ENCODE data around the gene PRRT1B. TPM values are rescaled to one million over a fixed set of nuclear protein-coding genes. Genes with fewer than 3 reads are reported as not detected.
A peak's percentile ranks its signal among the peaks of the same experiment; 100 is the strongest.

Gene PRRT1B
- total RNA-seq, 1 experiment from 2014 or later, result not detected

GRCh38 chr9:131521822-131522221 is 23.5 kb upstream of the PRRT1B start:
- no peak for DNase-seq (ENCODE audit: extremely low read depth, low read depth)

DNA sequence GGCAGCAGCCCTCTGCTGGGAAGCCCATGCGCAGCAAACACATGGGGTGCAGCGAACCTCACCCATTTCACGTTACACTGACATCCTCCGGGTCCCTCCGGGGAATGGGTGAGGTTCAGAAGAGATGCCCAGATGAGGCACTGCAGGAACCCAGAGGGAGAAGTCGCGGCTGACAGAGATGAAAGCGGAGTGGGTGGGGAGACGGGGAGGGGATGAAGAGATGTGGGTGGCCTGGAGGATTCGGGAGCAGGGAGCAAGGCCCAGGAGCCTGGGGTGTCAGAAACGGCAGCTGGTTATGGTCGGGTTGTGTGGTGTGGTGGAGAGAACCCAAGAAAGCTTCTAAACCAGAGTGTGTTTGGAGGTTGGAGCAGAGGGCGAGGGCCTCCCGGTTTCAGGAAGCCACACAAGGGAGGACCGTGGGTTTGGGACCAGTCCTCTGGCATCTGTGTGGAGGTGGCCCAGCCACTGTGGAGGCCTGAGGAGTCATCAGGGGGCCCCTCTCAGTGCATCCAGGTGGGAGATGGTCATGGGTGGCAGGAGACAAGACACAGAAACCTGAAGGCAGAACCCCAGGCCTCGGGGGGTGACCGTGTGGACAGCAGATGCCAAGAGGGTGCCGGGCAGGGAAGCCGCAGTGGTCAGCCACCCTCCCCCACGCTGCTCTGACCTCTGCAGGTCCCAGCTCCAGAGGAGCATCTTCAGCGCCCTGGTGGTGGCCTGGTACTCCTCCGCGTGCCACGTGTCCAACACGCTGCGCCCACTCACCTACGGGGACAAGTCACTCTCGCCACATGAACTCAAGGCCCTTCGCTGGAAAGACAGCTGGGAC is 22.9 kb upstream of the PRRT1B start:
- DNase-seq (ENCODE audit: extremely low read depth, low read depth), result no peak

GRCh38 chr9:131523086-131523388 is 22.3 kb upstream of the PRRT1B start:
- no peak for DNase-seq (ENCODE audit: extremely low read depth, low read depth)

- no peak for DNase-seq (ENCODE audit: extremely low read depth, low read depth)
Observed at GRCh38 chr9:131523451-131524435, 21.6 kb upstream of the PRRT1B start.

DNA sequence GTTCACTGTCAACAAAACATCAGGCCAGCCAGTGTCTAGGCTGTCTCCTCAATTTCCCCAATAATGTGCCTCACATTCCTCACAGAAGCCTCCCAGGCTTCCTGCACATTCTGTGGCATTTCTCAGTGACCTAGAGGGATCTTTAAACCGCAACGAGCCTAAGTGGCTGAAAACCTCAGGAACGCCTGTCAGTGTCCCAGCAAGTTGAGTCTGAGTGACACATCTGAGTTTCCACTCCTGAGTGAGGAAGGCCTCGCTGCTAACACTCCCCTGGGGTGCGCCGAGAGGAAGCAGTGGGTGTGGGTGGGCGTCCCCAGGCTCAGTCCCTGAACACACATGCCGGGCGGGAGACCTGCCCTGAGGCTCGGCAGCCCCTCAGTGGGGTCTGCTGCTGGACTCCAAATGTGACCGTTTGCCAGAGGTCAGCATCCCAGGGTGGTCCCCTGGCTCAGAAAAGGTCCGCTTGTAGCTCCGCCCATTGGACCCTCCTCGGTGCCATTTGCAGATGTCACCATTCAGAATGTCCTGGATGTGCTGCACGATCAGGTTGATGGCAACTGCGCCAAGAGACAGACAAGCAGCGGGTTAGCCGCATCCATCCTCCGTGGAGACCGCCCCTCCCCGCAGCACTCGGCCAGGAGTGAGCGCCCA is 20.5 kb upstream of the PRRT1B start:
- DNase-seq (ENCODE audit: extremely low read depth, low read depth), result no peak

- no peak for DNase-seq (ENCODE audit: extremely low read depth, low read depth)
Observed at GRCh38 chr9:131525643-131526565, 19.4 kb upstream of the PRRT1B start.

- DNase-seq (ENCODE audit: extremely low read depth, low read depth), result no peak
Observed at GRCh38 chr9:131528186-131528585, 17.1 kb upstream of the PRRT1B start.

DNA sequence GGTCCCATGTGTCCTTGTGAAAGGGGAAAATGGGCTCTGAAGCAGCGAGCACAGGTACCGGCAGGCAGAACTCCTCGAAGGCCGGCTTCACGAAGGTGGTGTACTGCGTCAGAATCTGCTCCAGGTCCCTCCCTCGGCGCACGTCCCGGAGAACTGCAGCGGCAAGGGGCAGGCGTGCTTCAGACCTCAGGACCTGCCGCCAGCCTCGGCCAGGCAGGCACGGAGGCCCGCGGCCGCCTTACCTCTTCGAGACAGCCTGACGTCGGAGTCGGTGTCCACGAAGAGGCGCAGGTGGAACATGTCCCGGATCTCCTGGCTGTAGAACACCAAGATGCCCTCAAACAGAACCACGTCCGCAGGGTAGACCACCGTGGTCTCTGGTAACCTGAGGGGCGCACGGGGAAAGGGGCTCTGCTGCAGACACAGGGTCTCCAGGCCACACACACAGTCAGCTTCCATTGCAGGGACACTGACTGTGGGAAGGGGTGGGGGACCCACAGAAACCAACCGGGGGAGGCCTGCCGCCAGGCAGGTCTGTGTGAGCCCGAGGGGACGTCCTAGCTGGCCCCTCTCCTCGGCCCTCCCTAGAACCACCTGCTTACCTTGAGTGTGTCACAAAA is 16.3 kb upstream of the PRRT1B start:
- no peak for DNase-seq (ENCODE audit: extremely low read depth, low read depth)

GRCh38 chr9:131529597-131530545 is 15.5 kb upstream of the PRRT1B start:
- no peak for DNase-seq (ENCODE audit: extremely low read depth, low read depth)

DNA sequence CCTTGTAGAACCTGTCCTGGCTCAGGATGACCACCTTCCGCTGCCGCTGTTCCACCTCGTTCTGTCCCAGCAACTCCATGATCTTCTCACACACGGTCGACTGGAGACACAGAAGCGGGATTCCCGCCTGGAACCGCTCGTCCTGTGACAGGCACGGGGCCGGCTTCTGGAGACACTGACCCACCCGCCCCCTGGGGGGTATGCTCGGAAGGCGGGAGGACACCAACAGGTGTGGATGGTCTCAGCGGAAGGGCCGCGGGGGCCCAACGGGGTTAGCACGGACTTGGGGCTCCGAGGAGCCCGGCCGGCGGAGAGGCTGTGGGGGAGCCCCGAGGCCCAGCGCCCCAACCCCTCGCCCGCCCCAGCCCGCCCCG is 14.8 kb upstream of the PRRT1B start:
- no peak for DNase-seq (ENCODE audit: extremely low read depth, low read depth)

DNA sequence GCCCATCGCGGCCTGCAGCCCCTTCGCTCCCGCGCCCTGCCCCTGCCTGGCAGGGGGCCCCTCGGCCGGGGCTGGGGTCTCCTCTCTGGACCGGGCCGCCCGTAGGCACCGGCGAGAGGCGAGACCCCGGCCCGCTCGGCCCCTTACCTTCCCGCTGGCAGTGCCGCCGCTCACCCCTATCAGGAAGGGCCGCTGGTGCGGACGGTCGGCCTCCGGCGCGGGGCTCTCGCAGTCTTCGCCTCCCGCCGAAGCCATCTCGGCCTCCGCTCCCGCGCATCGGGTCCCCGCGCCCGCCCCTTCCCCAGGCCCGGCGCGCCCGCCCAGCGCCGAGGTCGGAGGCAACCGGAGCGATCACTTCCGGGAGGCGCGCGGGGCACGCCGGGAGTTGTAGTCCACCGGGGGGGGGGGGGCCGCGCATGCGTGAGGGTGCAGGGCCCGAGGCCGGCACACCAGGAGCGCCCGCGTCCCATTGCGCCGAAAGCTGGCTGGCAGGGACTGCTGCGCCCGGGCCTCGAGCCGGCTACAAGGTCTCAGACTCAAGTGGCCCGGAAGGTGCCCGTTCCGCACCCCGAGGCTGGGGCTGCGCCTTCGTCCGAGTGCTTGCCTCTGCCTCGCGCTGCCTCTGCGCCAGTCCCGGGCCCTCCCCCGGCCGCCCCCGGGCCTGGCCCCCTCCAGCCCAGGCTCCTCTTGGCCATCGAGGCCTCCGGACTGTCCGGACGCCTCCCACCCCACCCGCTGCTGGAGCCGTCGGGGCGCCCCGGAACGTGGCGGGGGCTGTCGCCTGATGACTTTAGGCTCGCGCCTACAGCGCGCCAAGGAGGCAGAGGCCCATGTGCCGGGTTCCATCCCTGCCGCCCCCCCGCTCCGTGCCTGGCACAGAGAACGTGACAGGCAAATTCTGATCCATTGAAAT is 14.1 kb upstream of the PRRT1B start, which contains the start of gene UCK1:
Gene UCK1 (minus strand): TSS at position 344 of the 913 bp plus-strand sequence. CDS start 89 bp downstream, at position 255.
- peak; percentile 72 for DNase-seq (ENCODE audit: extremely low read depth, low read depth)

- no peak for DNase-seq (ENCODE audit: extremely low read depth, low read depth)
Observed at GRCh38 chr9:131534721-131535237, 10.5 kb upstream of the PRRT1B start.

DNA sequence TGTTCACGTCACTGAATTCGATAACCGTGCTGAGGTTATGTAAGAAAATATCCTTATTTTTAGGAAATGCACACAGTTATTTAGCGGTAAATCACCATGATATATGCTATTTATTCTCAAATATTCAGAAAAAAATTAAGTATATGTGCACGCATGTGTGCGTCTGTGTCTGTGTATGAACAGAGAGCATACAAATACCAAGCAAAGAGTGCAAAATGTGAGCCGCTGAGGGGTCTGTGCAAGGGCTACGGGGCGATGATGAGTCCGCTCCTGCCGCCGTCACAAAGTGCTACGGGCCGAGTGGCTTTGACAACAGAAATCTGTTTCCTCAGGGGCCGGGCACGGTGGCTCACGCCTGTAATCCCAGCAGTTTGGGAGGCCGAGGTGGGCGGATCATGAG is 7.4 kb upstream of the PRRT1B start:
- no peak for DNase-seq (ENCODE audit: extremely low read depth, low read depth)

DNA sequence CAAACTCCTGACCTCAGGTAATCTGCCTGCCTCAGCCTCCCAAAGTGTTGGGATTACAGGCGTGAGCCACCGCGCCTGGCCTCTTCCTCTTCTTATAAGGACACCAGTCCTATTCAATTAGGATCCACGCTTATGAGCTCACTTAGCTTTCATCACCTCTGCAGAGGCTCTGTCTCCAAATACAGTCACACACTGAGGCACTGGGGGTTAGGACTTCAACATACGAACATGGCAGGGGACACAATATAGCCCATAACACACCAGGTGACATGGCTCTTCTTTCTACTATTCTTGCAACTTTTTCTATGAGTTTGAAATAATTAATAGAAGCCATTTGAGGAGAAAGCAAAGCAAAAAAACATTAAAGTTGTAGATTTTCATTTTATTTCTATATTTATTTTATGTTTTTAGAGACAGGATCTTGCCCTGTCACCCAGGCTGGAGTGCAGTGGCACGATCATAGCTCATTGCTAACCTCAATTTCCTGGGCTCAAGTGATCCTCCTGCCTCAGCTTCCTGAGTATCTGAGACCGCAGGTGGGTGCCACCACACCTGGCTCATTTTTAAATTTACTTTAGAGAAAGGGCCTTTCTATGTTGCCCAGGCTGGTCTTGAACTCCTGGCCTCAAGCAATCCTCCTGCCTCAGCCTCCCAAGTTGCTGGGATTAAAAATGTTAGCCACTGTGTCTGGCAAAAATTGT is 6.0 kb upstream of the PRRT1B start:
- DNase-seq (ENCODE audit: extremely low read depth, low read depth), result no peak

GRCh38 chr9:131543141-131543540 is 2.2 kb upstream of the PRRT1B start:
- no peak for DNase-seq (ENCODE audit: extremely low read depth, low read depth)

DNA sequence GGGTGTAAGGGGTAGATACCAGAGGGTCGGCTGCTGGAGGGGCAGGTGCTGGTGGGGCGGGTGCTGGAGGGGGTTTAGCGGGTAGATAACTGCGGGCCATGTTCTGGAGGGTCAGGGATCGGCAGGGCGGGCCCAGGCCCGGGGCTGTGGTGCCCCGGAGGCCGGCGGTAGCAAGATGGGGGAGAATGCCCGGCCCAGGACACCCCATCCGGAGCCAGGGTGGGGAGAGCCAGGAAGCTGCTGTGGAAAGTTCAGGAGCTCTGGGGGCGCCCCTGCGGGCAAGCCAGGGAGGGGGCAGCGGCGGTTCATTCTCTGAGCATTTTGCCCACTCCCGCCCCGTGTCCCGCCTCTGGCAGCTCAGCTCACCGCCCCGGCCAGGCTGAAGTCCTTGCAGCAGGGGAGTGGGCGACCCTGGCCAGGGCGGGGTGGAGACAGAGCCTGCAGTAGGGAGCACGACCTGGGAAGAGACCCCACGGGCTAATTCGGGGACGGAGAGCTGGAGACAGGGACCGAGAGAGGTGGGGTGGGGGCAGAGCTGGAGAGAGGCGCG is 538 bp downstream of the PRRT1B start:
- DNase-seq (ENCODE audit: extremely low read depth, low read depth), result no peak

Measured in NCI-H460 (cell line).